Stimulated activated naive B cell treated with anti-CD40 and anti-IgM and Interleukin-4, amounts not matched to agents 10 μg/mL and 1 μg/mL and 100 μg/mL, for 72 hours (primary cell): ENCODE measurements around the gene PHLDB2.

Experiments
- ATAC-seq, 2 donors: fragments of 150-1000 bp; cut with Tn5 transposase; replicated peaks; 2 replicates each; pipeline ENCODE4 v1.10.0; 2021; ENCODE audit warnings: moderate library complexity in 1 of 2
- DNase-seq: peaks from one replicate; pipeline ENCODE4 v3.0.0; 2021
- H3K27ac Mint-ChIP-seq: one replicate; pipeline ENCODE4 v1.8.0; 2022; ENCODE audit warnings: mild to moderate bottlenecking, mixed read lengths
- H3K27me3 Mint-ChIP-seq, 2 donors: one replicate each; pipeline ENCODE4 v1.8.0; 2022; ENCODE audit warnings: mixed read lengths in 2 of 2
- H3K36me3 Mint-ChIP-seq, 2 donors: one replicate each; pipeline ENCODE4 v1.8.0; 2022; ENCODE audit warnings: mixed read lengths in 2 of 2, mild to moderate bottlenecking in 1 of 2
- H3K4me1 Mint-ChIP-seq, 2 donors: one replicate each; pipeline ENCODE4 v1.8.0; 2022; ENCODE audit warnings: mixed read lengths in 2 of 2, mild to moderate bottlenecking in 1 of 2
- H3K4me3 Mint-ChIP-seq, 2 donors: one replicate each; pipeline ENCODE4 v1.8.0; 2022; ENCODE audit warnings: mild to moderate bottlenecking in 2 of 2, mixed read lengths in 2 of 2, moderate library complexity in 1 of 2
- H3K9me3 Mint-ChIP-seq, 2 donors: one replicate each; pipeline ENCODE4 v1.8.0; 2022; ENCODE audit warnings: mixed read lengths in 2 of 2, mild to moderate bottlenecking in 1 of 2

PHLDB2 gene

DNA sequence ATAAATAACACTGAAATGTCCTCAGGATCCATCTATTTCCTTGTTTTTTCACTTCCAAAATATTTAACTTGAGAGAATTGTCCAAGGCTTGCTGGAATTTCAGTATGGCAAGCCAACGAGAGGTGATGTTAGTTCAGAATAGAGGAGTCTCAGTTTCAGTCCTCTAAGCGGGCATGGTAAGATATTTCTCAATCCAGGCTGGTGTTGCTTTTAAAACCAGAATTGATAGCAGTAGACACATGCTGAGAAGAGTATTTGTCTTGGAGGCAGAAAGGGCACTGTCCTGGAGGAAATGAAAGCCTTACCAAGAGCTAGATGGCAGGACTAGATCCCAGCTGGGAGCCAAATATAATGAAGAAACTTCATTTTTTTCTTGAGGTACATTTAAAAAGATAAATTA lies 23.1 kb downstream of the PHLDB2 start:
- peaks cover 9 to 18% of the 10 kb centered on the region in 2 donors for H3K4me1 Mint-ChIP-seq
- H3K36me3 Mint-ChIP-seq, result peaks cover 4 to 13% of the 10 kb centered on the region in 2 donors
- no peak for DNase-seq
- no peak for ATAC-seq
- H3K9me3 Mint-ChIP-seq, result peaks cover 0 to 6% of the 10 kb centered on the region in 2 donors
- no peaks in the 10 kb centered on the region for H3K27me3 Mint-ChIP-seq
- H3K27ac Mint-ChIP-seq, result no peak overlapping the region
- H3K4me3 Mint-ChIP-seq, result no peak overlapping the region

DNA sequence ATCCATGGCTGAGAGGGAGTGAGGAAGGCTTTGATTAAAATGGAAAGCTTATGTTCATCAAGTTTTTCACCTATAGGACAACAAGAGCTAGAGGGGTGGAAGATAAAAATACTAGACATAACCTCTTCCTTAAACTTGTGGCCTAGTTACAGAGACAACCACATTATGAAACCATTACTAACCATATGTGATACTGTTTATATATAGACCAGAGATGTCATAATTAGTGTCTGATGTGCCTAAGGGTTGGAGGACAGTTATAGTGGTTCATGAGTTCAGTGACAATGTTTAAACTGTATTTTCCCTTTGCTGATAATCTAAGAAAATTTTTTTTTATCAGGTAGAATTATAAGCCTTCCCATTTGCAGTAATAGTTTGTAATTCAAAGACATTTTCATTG lies 23.7 kb downstream of the PHLDB2 start:
- ATAC-seq (peak; percentile 90 to 91), DNase-seq (no peak)
- H3K27me3 Mint-ChIP-seq, result no peaks in the 10 kb centered on the region
- H3K9me3 Mint-ChIP-seq, result peaks cover 0 to 6% of the 10 kb centered on the region in 2 donors
- no peak overlapping the region for H3K4me3 Mint-ChIP-seq
- H3K36me3 Mint-ChIP-seq, result peaks cover 4 to 9% of the 10 kb centered on the region in 2 donors
- peaks cover 9 to 18% of the 10 kb centered on the region in 2 donors for H3K4me1 Mint-ChIP-seq
- H3K27ac Mint-ChIP-seq, result no peak overlapping the region

DNA sequence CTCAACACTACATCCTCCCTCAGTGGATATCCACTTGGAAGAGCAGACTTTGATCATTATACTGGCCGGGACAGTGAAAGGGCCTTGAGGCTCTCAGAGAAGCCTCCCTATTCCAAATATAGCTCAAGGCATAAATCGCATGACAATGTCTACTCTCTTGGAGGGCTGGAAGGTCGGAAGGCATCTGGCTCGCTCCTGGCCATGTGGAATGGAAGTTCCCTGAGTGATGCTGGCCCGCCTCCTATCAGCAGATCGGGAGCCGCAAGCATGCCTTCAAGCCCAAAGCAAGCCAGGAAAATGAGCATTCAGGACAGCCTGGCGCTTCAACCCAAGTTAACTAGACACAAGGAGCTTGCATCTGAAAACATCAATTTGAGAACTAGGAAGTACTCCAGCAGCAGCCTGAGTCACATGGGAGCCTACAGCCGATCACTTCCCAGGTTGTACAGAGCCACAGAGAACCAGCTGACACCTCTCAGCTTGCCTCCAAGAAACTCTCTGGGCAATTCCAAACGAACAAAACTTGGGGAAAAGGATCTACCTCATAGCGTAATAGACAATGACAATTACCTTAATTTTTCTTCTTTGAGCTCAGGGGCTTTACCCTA lies 25.4 kb downstream of the PHLDB2 start:
- peaks cover 0 to 6% of the 10 kb centered on the region in 2 donors for H3K9me3 Mint-ChIP-seq
- no peak for DNase-seq
- peaks cover 4 to 11% of the 10 kb centered on the region in 2 donors for H3K4me1 Mint-ChIP-seq
- H3K27me3 Mint-ChIP-seq, result no peaks in the 10 kb centered on the region
- no peak overlapping the region for H3K4me3 Mint-ChIP-seq
- no peak for ATAC-seq
- peaks cover 4 to 9% of the 10 kb centered on the region in 2 donors for H3K36me3 Mint-ChIP-seq
- H3K27ac Mint-ChIP-seq, result no peak overlapping the region

DNA sequence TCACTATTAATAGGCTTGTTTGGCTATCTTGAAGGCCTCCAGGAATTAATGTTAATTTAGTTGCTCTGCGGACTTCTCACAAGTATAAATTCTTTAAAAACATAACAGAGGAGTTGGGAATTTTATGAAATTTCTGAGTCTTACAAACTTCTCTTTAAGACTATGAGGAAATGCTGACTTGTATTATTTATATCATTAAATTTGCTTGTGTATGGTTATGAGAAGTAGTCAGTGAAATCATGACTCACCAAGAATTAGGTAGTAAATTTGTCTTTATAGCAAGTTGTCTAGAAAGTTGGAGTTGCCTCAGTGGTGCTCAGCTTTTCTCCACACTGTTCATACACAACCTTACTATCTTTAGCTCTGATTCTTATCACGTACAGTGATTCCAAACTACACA lies 26.5 kb downstream of the PHLDB2 start:
- no peak overlapping the region for H3K4me3 Mint-ChIP-seq
- H3K4me1 Mint-ChIP-seq, result peaks cover 7 to 11% of the 10 kb centered on the region in 2 donors
- no peak for DNase-seq
- no peak for ATAC-seq
- H3K9me3 Mint-ChIP-seq, result peaks cover 2 to 6% of the 10 kb centered on the region in 2 donors
- H3K27ac Mint-ChIP-seq, result no peak overlapping the region
- H3K36me3 Mint-ChIP-seq, result peaks cover 9 to 13% of the 10 kb centered on the region in 2 donors
- no peaks in the 10 kb centered on the region for H3K27me3 Mint-ChIP-seq

DNA sequence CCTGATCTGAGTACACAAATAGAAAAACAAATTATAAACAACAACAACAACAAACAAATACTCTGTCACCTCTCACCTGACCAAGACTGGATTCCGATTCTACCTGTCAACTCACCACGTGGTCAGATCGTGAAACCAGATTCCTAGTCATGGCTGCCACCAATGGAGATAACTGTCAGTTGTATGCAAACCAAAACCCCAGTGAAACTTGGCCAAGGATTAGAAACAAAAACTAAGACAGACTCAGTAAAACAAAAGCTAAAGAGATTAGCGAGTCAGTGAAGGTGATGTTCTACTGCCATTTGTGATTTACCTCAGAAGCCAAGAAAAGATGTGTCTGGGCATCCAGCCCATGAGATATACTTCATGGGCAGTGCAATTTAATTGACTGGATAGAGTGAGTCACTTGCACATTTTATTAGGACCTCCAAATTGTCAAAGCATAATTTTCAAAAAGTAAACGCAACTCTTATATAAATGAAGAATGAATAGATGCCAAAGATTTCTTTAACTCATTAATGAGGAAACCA lies 31.1 kb downstream of the PHLDB2 start:
- peaks cover 0 to 3% of the 10 kb centered on the region in 2 donors for H3K4me1 Mint-ChIP-seq
- no peaks in the 10 kb centered on the region for H3K27me3 Mint-ChIP-seq
- H3K36me3 Mint-ChIP-seq, result peaks cover 5 to 6% of the 10 kb centered on the region in 2 donors
- no peak overlapping the region for H3K27ac Mint-ChIP-seq
- peaks cover 0 to 2% of the 10 kb centered on the region in 2 donors for H3K9me3 Mint-ChIP-seq
- H3K4me3 Mint-ChIP-seq, result no peak overlapping the region
- DNase-seq (no peak), ATAC-seq (no peak)

DNA sequence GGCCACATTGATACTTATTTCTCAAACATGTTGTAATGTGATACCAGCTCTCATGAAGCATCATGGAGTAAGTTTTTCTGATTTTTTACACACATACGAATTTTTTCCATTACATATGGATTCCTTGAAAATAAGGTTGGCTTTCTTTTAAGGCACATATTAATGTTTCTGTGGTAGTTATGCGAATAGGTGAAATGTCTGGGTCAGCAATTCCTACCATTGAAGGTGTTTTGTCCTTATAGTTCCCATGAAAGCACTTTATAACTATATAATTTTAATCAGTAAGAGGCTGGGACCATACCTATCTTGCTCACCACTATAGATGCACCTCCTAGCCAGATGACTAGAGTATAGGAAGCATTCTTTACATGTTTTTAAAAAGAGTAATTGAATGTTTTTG lies 33.0 kb downstream of the PHLDB2 start:
- Mint-ChIP-seq H3K27ac (no peak overlapping the region), H3K9me3 (peaks cover 0 to 2% of the 10 kb centered on the region in 2 donors), H3K36me3 (peaks cover 4 to 5% of the 10 kb centered on the region in 2 donors), H3K4me1 (peaks cover 2 to 3% of the 10 kb centered on the region in 2 donors), H3K4me3 (no peak overlapping the region), H3K27me3 (no peaks in the 10 kb centered on the region)
- no peak for DNase-seq
- no peak for ATAC-seq

DNA sequence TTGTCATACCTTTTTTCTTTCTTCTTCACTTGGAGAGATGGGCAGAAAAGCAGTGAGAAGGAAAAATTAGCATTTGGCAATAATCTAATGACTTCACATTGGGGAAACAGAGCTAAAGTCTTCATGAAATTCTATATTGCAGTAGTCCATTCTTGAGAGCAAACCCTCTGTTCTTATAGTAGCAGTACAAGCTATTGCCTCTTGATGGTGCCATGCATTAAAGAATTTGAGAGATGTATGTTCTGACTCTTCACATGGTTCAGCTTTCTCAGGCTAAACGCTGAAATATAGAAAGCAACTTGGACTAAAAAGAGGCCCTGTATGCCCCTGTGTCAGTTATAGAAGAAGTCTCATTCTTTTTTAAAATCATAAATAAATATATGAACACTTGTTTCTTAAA lies 36.0 kb downstream of the PHLDB2 start:
- Mint-ChIP-seq H3K27ac (no peak overlapping the region), H3K36me3 (peaks cover 11 to 16% of the 10 kb centered on the region in 2 donors), H3K4me3 (no peak overlapping the region), H3K9me3 (peaks cover 0 to 7% of the 10 kb centered on the region in 2 donors), H3K27me3 (no peaks in the 10 kb centered on the region), H3K4me1 (peaks cover 5 to 13% of the 10 kb centered on the region in 2 donors)
- DNase-seq (no peak), ATAC-seq (peak; percentile 53 to 63)

DNA sequence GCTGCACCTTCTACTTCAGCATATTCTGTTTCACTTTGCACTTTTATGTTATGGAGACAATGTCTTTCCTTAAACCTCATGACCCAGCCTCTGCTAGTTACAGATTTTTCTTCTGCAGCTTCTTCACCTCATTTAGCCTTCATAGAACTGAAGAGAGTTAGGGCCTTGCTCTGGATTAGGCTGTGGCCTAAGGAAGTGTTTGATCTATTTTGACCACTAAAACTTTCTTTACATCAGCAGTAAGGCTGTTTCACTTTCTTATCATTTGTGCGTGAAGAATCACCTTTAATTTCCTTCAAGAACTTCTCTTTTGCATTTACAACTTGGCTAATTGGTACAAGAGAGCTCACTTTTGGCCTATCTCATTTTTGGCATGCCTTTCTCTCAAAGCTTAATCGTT lies 40.9 kb downstream of the PHLDB2 start:
- peaks cover 0 to 7% of the 10 kb centered on the region in 2 donors for H3K9me3 Mint-ChIP-seq
- DNase-seq (no peak), ATAC-seq (no peak)
- peaks cover 11 to 15% of the 10 kb centered on the region in 2 donors for H3K36me3 Mint-ChIP-seq
- H3K4me3 Mint-ChIP-seq, result no peak overlapping the region
- no peaks in the 10 kb centered on the region for H3K27me3 Mint-ChIP-seq
- H3K27ac Mint-ChIP-seq, result peak overlapping the region; percentile 65
- H3K4me1 Mint-ChIP-seq, result peaks cover 12 to 15% of the 10 kb centered on the region in 2 donors

DNA sequence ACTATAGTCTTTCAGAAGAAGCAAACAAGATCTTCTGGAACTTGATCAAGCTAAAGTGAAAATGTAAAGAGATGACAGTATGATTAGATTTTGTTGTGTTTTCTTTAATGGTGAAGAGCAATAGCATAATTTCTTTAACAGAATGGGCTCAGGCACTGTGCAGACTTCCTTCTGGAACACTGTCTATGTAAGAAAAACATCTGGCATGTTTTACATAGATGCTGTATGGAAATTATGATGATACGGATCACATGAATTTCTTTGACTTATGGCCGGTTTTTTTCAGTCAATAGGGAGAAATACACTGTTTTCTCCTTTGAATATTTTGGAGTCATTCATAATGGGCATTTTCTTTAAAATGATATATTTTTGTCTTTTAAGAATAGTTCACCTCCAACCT lies 42.6 kb downstream of the PHLDB2 start:
- H3K9me3 Mint-ChIP-seq, result peaks cover 0 to 7% of the 10 kb centered on the region in 2 donors
- H3K27me3 Mint-ChIP-seq, result no peaks in the 10 kb centered on the region

DNA sequence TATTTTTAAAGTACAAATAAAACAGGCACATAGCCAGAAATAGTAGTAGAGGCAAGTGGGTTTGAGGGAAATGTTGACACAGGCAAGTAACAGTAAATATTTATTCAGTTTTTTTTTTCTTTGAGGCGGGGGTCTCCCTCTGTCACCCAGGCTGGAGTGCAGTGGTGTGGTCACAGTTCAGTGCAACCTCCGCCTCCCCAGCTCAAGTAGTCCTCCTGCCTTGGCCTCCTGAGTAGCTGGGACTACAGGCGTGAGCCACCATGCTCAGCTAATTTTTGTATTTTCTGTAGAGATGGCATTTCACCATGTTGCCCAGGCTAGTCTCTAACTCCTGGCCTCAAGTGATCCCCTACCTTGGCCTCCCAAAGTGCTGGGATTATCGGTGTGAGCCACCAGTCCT lies 43.5 kb downstream of the PHLDB2 start:
- H3K4me1 Mint-ChIP-seq, result peaks cover 10 to 17% of the 10 kb centered on the region in 2 donors
- peaks cover 11 to 15% of the 10 kb centered on the region in 2 donors for H3K36me3 Mint-ChIP-seq
- no peaks in the 10 kb centered on the region for H3K27me3 Mint-ChIP-seq
- ATAC-seq (no peak), DNase-seq (no peak)
- H3K9me3 Mint-ChIP-seq, result peaks cover 0 to 7% of the 10 kb centered on the region in 2 donors
- H3K27ac Mint-ChIP-seq, result no peak overlapping the region
- H3K4me3 Mint-ChIP-seq, result no peak overlapping the region

More for the DNA sequence above, 42.6 kb downstream of the PHLDB2 start:
- DNase-seq, result no peak
- peaks cover 15 to 17% of the 10 kb centered on the region in 2 donors for H3K4me1 Mint-ChIP-seq
- ATAC-seq, result no peak
- H3K4me3 Mint-ChIP-seq, result no peak overlapping the region
- H3K27ac Mint-ChIP-seq, result no peak overlapping the region
- peaks cover 11 to 15% of the 10 kb centered on the region in 2 donors for H3K36me3 Mint-ChIP-seq

DNA sequence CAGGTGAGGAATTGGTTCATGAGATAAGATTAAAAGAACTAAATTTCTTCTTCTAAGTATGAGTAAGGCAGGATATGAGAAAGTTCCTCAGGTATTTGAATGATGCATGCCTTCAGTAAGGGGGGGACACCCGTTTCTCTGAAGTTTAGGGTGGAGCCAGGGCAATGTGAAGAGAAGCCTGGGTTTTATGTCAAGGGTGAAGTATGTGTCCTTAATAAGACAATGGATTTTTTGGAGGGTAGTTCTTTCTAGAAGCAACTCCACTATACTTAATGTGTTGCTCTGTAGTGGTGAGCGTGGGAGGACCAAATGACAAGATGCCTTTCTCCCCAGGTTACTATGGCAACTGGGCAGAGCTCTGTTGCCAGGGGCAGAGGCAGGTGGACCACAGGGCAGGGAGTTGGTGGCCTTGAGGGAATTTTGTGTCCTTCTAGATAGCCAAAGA lies 44.0 kb downstream of the PHLDB2 start:
- ATAC-seq, result peak in 1 of 2 donors; percentile 43
- H3K4me1 Mint-ChIP-seq, result peaks cover 10 to 17% of the 10 kb centered on the region in 2 donors
- DNase-seq, result no peak
- no peaks in the 10 kb centered on the region for H3K27me3 Mint-ChIP-seq
- no peak overlapping the region for H3K27ac Mint-ChIP-seq
- peaks cover 9 to 11% of the 10 kb centered on the region in 2 donors for H3K36me3 Mint-ChIP-seq
- no peak overlapping the region for H3K4me3 Mint-ChIP-seq
- peaks cover 0 to 5% of the 10 kb centered on the region in 2 donors for H3K9me3 Mint-ChIP-seq

DNA sequence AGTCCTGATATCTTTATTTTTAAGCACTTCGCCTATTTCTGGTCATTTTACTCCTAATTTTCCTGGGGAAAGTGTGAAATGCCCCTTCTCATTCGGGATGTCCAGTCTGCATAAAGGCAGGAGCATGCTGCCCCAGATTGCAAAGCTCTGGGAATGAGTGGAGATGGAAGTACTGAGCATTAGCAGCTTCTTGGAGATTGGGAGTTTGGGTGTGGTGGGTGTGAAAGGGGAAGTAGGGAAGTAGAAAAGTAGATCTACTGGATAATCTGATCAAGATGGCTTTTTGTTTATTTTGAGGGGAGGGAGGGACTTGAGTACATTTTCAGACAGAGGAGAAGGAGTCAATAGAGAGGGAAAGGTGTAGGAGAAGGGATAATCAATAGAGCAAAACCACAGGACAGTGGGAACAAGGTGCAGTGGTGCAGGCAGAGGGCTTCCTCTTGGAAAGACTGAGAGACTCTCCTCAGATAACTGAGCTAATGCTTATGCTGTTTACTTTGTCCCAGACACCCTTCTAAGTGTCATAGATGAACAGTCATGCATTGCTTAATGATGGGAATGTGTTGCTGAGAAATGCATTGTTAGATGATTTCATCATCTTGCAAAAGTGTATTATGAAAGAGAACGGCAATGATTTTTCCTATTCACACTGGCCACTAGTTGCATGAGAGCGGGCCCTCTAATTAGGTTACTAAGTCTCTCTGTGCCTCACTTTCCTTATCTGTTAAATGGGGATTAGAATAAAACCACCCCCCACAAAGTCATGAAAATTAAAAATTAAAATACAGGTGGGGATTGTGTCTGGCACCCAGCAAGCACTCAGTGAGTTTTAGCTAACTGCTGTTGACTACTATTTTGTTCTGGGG lies 45.5 kb downstream of the PHLDB2 start:
- H3K36me3 Mint-ChIP-seq, result peaks cover 6% of the 10 kb centered on the region in 2 donors
- DNase-seq, result no peak

DNA sequence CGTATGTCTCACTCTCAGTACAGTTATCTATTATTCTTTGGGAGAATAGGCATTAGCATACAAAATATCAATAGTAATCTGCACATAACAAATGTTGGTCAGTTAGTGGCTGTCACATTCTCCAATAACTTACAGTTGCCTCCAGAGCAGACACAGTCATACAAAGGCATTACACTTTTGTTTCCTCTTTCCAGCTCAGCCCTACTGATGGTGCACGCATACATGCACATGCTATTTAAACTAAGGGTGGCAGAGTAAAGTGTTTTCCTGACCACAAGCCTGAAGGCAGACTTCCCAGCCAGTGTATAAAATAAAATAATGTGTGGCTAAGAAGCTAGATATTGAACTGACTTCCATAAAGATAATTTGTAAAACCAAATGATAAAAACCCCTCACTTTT lies 47.6 kb downstream of the PHLDB2 start:
- Mint-ChIP-seq H3K4me1 (peaks cover 6 to 18% of the 10 kb centered on the region in 2 donors), H3K4me3 (no peak overlapping the region), H3K27me3 (no peaks in the 10 kb centered on the region), H3K9me3 (no peaks in the 10 kb centered on the region), H3K27ac (no peak overlapping the region), H3K36me3 (peaks cover 0 to 3% of the 10 kb centered on the region in 2 donors)
- DNase-seq (no peak), ATAC-seq (peak; percentile 63 to 72)

More for the DNA sequence above, 45.5 kb downstream of the PHLDB2 start:
- ATAC-seq, result no peak
- Mint-ChIP-seq H3K27me3 (no peaks in the 10 kb centered on the region), H3K4me1 (peaks cover 8 to 20% of the 10 kb centered on the region in 2 donors), H3K4me3 (no peak overlapping the region), H3K27ac (no peak overlapping the region), H3K9me3 (peaks cover 0 to 1% of the 10 kb centered on the region in 2 donors)

DNA sequence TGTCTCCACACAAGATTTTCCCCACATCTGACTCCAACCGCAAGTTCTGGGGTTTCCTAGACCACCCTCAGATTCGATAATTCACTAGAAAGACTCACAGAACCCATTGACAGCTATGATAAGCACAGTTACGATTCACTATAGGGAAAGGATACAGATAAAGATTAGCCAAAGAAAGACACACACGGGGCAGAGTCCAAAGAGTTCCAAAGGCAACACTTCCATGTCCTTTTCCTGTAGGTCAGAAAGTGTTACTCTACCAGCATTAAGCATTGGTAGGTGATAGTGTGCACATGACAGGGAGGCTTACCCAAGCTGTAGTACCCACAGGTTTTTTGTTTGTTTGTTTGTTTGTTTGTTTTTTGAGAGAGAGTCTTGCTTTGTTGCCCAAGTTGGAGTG lies 48.1 kb downstream of the PHLDB2 start:
- Mint-ChIP-seq H3K27ac (no peak overlapping the region), H3K4me3 (no peak overlapping the region), H3K36me3 (peaks cover 0 to 3% of the 10 kb centered on the region in 2 donors), H3K27me3 (no peaks in the 10 kb centered on the region), H3K9me3 (no peaks in the 10 kb centered on the region), H3K4me1 (peaks cover 6 to 18% of the 10 kb centered on the region in 2 donors)
- ATAC-seq (no peak), DNase-seq (no peak)
